Activated CD4-positive, alpha-beta memory T cell treated with anti-CD3 and anti-CD28 coated beads for 36 hours (primary cell): ENCODE measurements around the gene NME9. TPM values are rescaled to one million over a fixed set of nuclear protein-coding genes. Genes with fewer than 3 reads are reported as not detected.

Experiments
- CTCF ChIA-PET: fragments of 350-600 bp; sonication (Branson Sonifier 250); formaldehyde crosslinking; loops from one replicate; lab custom pipeline; 2021; ENCODE audit warnings: antibody characterized with exemption, inconsistent platforms; lab: Charles Lee
- POLR2A ChIA-PET: fragments of 350-600 bp; sonication (Branson Sonifier 250); formaldehyde crosslinking; loops from one replicate; lab custom pipeline; 2021; ENCODE audit warnings: antibody characterized with exemption; lab: Charles Lee
- DNase-seq: peaks from one replicate; pipeline ENCODE4 v3.0.0-alpha.2; 2020
- H3K27ac Mint-ChIP-seq: one replicate; pipeline ENCODE4 v1.8.0; 2021; ENCODE audit warnings: mixed read lengths
- H3K27me3 Mint-ChIP-seq: one replicate; pipeline ENCODE4 v1.8.0; 2021; ENCODE audit warnings: mixed read lengths
- H3K36me3 Mint-ChIP-seq: one replicate; pipeline ENCODE4 v1.8.0; 2021; ENCODE audit warnings: mixed read lengths
- H3K4me1 Mint-ChIP-seq: one replicate; pipeline ENCODE4 v1.8.0; 2021; ENCODE audit warnings: low read depth, mixed read lengths
- H3K4me3 Mint-ChIP-seq: one replicate; pipeline ENCODE4 v1.8.0; 2021; ENCODE audit warnings: mild to moderate bottlenecking, mixed read lengths
- H3K9me3 Mint-ChIP-seq: one replicate; pipeline ENCODE4 v1.8.0; 2021; ENCODE audit warnings: mixed read lengths
- intact Hi-C: fragments of 100-400 bp; cut with micrococcal nuclease; formaldehyde crosslinking; loops from one replicate; pipeline ENCODE4 v1.15.1; 2023
- total RNA-seq, 2 experiments: library from RNA; stranded (reverse); gene quantifications; one replicate each; pipeline ENCODE4 v1.2.3, GENCODE V29; 2021

Gene NME9
- total RNA-seq, 2 experiments from 2014 or later = 0.58 to 0.90 TPM

- POLR2A ChIA-PET = no interaction called here
- peaks cover 7% of the 10 kb centered on the region for H3K27me3 Mint-ChIP-seq
- CTCF ChIA-PET = interaction anchor here (0.6 to 1.7 kb wide), 2 partner anchors 48 to 59 kb away, joined by 3 to 7 read pairs; no protein-coding TSS in a partner anchor
- H3K36me3 Mint-ChIP-seq = no peaks in the 10 kb centered on the region
- no peaks in the 10 kb centered on the region for H3K9me3 Mint-ChIP-seq
- H3K4me1 Mint-ChIP-seq = peaks cover 8% of the 10 kb centered on the region
- intact Hi-C loops = no loop called here
- no peak for DNase-seq
- H3K27ac Mint-ChIP-seq = no peak overlapping the region
- no peak overlapping the region for H3K4me3 Mint-ChIP-seq
Observed at GRCh38 chr3:138370321-138370720, 40.7 kb upstream of the NME9 start.

DNA sequence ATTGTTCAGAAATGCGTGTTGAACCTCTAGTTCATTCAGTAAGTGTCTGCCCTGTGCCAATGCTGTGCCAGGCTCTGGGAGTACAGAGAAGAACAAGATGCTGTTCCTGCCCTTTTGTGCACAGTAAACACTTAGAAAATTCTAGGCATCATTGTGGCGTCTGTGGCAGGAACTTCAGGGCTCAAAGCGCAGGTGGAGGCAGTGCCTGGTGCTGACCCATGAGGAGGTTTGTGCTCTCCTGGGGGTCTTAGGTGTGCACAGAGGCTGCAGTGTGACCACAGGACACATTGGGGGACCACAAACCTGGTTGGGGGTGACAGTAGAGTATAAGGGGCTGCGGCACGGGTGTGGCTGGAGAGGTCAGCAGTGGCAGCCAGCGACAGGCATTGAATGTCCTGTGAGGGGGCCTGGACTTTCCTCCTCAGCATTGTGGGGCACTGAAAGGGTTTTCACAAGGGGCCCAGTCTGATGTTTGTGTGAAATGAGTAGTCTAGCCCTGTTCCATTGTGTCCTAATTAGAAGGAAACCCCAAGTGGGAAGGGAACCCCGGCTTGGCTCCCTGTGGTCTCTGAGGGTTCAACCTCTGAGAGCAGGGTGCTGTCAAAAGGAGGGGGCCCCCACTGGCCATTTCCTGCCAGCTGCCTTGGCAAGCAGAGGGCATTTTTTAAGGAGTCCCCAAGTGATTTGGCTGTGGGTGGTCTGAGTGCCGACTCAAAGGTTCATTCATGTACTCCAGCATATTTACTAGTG lies 39.7 kb upstream of the NME9 start:
- intact Hi-C loops = no loop called here
- peaks cover 8% of the 10 kb centered on the region for H3K4me1 Mint-ChIP-seq
- no peak for DNase-seq
- H3K4me3 Mint-ChIP-seq = no peak overlapping the region
- CTCF ChIA-PET = no interaction called here
- no peak overlapping the region for H3K27ac Mint-ChIP-seq
- no peaks in the 10 kb centered on the region for H3K36me3 Mint-ChIP-seq
- H3K9me3 Mint-ChIP-seq = no peaks in the 10 kb centered on the region
- peaks cover 11% of the 10 kb centered on the region for H3K27me3 Mint-ChIP-seq
- POLR2A ChIA-PET = no interaction called here

- intact Hi-C loops = no loop called here
- ChIA-PET CTCF (no interaction called here), POLR2A (no interaction called here)
- DNase-seq = no peak
- H3K4me3 Mint-ChIP-seq = no peak overlapping the region
- no peaks in the 10 kb centered on the region for H3K9me3 Mint-ChIP-seq
- H3K27ac Mint-ChIP-seq = no peak overlapping the region
- peaks cover 11% of the 10 kb centered on the region for H3K27me3 Mint-ChIP-seq
- H3K4me1 Mint-ChIP-seq = peaks cover 8% of the 10 kb centered on the region
- H3K36me3 Mint-ChIP-seq = no peaks in the 10 kb centered on the region
Observed at GRCh38 chr3:138367911-138368310, 38.3 kb upstream of the NME9 start.

DNA sequence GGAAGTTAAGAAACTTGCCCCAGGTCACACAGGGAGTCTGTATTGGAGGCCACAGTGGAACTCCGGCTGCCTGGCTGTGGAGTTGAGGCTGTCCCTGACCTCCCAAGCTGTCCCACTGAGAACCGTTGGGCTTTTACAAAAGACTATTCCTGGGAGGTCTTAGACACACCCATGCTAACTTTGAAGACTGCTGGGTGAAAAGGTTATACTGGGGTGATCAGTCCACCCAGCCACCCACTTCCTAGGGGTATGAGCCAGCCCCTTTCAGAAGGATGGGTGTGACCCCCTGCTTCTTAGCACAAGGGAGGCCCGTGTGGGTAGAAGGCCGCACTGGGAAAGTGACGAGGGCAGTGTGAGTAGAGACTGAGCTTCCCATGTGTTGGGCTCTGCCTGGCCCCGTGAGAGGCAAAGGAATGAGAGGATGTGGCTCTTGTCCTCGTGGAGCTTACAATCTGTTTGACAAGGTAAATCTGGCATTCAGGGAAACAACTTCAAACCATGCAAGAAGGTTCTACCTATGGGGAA lies 37.7 kb upstream of the NME9 start:
- no peaks in the 10 kb centered on the region for H3K36me3 Mint-ChIP-seq
- POLR2A ChIA-PET = no interaction called here

GRCh38 chr3:138366006-138366759 lies 36.5 kb upstream of the NME9 start:
- Mint-ChIP-seq H3K36me3 (no peaks in the 10 kb centered on the region), H3K4me3 (no peak overlapping the region), H3K9me3 (no peaks in the 10 kb centered on the region), H3K4me1 (no peaks in the 10 kb centered on the region), H3K27me3 (peaks cover 11% of the 10 kb centered on the region), H3K27ac (no peak overlapping the region)
- POLR2A ChIA-PET = no interaction called here
- DNase-seq = no peak
- intact Hi-C loops = no loop called here
- CTCF ChIA-PET = no interaction called here

More for the DNA sequence above, 37.7 kb upstream of the NME9 start:
- no peaks in the 10 kb centered on the region for H3K9me3 Mint-ChIP-seq
- H3K27ac Mint-ChIP-seq = no peak overlapping the region
- no peak overlapping the region for H3K4me3 Mint-ChIP-seq
- peaks cover 11% of the 10 kb centered on the region for H3K27me3 Mint-ChIP-seq
- peaks cover 8% of the 10 kb centered on the region for H3K4me1 Mint-ChIP-seq
- CTCF ChIA-PET = no interaction called here
- intact Hi-C loops = no loop called here
- DNase-seq = no peak

DNA sequence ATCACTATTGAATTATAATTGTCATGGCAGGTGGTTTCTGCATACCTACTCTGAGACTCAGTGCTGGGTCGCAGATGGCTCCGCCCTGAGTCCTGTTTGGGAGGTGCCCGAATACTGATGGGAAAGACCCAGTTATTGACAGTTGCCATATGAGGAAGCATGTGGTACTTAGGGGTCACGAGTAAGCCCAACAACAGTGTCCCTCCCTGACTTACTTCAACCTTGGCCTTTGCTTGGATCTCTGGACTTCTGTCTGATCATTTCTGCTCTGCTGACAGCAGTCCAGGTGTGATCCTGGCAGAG lies 35.6 kb upstream of the NME9 start:
- Mint-ChIP-seq H3K4me3 (no peak overlapping the region), H3K27me3 (peaks cover 6% of the 10 kb centered on the region), H3K9me3 (no peaks in the 10 kb centered on the region), H3K4me1 (no peaks in the 10 kb centered on the region), H3K36me3 (no peaks in the 10 kb centered on the region), H3K27ac (no peak overlapping the region)
- DNase-seq = no peak
- intact Hi-C loops = no loop called here
- CTCF ChIA-PET = no interaction called here
- POLR2A ChIA-PET = no interaction called here

GRCh38 chr3:138364356-138365252 lies 35.0 kb upstream of the NME9 start:
- intact Hi-C loops = no loop called here
- ChIA-PET POLR2A (interaction anchor here (0.6 kb wide), 1 partner anchor 9 kb away, joined by 4 read pairs; no protein-coding TSS in a partner anchor), CTCF (no interaction called here)
- H3K4me1 Mint-ChIP-seq = no peaks in the 10 kb centered on the region
- DNase-seq = no peak
- H3K36me3 Mint-ChIP-seq = no peaks in the 10 kb centered on the region
- H3K4me3 Mint-ChIP-seq = no peak overlapping the region
- H3K27me3 Mint-ChIP-seq = peaks cover 6% of the 10 kb centered on the region
- H3K9me3 Mint-ChIP-seq = no peaks in the 10 kb centered on the region
- no peak overlapping the region for H3K27ac Mint-ChIP-seq

GRCh38 chr3:138363322-138363721 lies 33.7 kb upstream of the NME9 start:
- CTCF ChIA-PET = no interaction called here
- POLR2A ChIA-PET = no interaction called here
- Mint-ChIP-seq H3K9me3 (no peaks in the 10 kb centered on the region), H3K4me1 (no peaks in the 10 kb centered on the region), H3K4me3 (no peak overlapping the region), H3K27ac (no peak overlapping the region), H3K36me3 (no peaks in the 10 kb centered on the region), H3K27me3 (peaks cover 3% of the 10 kb centered on the region)
- intact Hi-C loops = no loop called here
- DNase-seq = no peak

GRCh38 chr3:138362538-138362937 lies 32.9 kb upstream of the NME9 start:
- ChIA-PET CTCF (no interaction called here), POLR2A (no interaction called here)
- no peak overlapping the region for H3K27ac Mint-ChIP-seq
- no peaks in the 10 kb centered on the region for H3K9me3 Mint-ChIP-seq
- H3K36me3 Mint-ChIP-seq = no peaks in the 10 kb centered on the region
- DNase-seq = no peak
- intact Hi-C loops = no loop called here
- peaks cover 3% of the 10 kb centered on the region for H3K27me3 Mint-ChIP-seq
- H3K4me1 Mint-ChIP-seq = no peaks in the 10 kb centered on the region
- H3K4me3 Mint-ChIP-seq = no peak overlapping the region

DNA sequence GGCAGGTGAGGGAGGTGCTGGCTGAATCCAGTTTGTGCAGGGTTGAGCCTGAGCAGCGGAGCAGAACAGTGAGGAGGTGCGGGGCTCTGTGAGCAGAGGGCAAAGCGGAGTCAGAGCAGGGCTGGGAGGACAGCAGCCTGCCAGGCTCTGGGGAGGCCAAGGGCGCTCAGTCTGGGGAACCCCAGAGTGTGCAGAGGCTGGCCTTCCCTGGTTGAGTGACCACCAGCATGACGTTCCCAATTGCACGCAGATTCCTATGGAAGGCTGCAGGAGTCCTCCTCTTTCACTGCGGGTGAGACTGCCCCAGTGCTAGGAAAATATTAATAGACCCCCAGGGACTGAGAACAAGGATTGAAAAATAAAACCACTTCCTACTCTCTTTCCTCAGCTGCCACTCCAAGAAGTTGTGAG lies 31.9 kb upstream of the NME9 start:
- ChIA-PET POLR2A (no interaction called here), CTCF (interaction anchor here (1.5 kb wide), 1 partner anchor 56 kb away, joined by 3 read pairs; no protein-coding TSS in a partner anchor)
- Mint-ChIP-seq H3K27me3 (peaks cover 5% of the 10 kb centered on the region), H3K9me3 (no peaks in the 10 kb centered on the region), H3K36me3 (no peaks in the 10 kb centered on the region), H3K27ac (no peak overlapping the region), H3K4me1 (no peaks in the 10 kb centered on the region), H3K4me3 (no peak overlapping the region)
- DNase-seq = no peak
- intact Hi-C loops = no loop called here

GRCh38 chr3:138360869-138361525 lies 31.3 kb upstream of the NME9 start:
- no peak for DNase-seq
- no peaks in the 10 kb centered on the region for H3K9me3 Mint-ChIP-seq
- H3K36me3 Mint-ChIP-seq = no peaks in the 10 kb centered on the region
- intact Hi-C loops = no loop called here
- H3K4me3 Mint-ChIP-seq = no peak overlapping the region
- no peak overlapping the region for H3K27ac Mint-ChIP-seq
- POLR2A ChIA-PET = no interaction called here
- CTCF ChIA-PET = interaction anchor here (1.5 kb wide), 1 partner anchor 57 kb away, joined by 3 read pairs; no protein-coding TSS in a partner anchor
- H3K4me1 Mint-ChIP-seq = no peaks in the 10 kb centered on the region
- H3K27me3 Mint-ChIP-seq = peaks cover 5% of the 10 kb centered on the region
